ENCODE data around the gene PUS1. TPM values are rescaled to one million over a fixed set of nuclear protein-coding genes. Genes with fewer than 3 reads are reported as not detected.

Gene PUS1
- total and polyA plus RNA-seq, 2 of the 8 experiments (the other 6 are each of a cell fraction or from before 2014, with no cell fraction given), result 48.1 to 81.2 TPM

- TF ChIP-seq TCF12 (IDR thresholded peaks at IDR 0.05; ENCODE audit: low read depth, low read length) (no peak), SP1 (IDR thresholded peaks at IDR 0.05; ENCODE audit: low read depth, low read length) (no peak), CBX8 (IDR thresholded peaks at IDR 0.05; ENCODE audit: borderline replicate concordance, low read depth, low read length) (no peak), KDM1A (IDR thresholded peaks at IDR 0.05; ENCODE audit: borderline replicate concordance, low read length) (no peak), CHD7 (IDR thresholded peaks at IDR 0.05; ENCODE audit: insufficient replicate concordance, low read length) (no peak)
Observed at GRCh38 chr12:131910302-131911027, 18.6 kb upstream of the PUS1 start (continued).
